HG03175 (cell line): Measurements from ENCODE around the gene ATP4A.

Source experiments
- ATAC-seq: cut with Tn5 transposase; IDR thresholded peaks from one replicate; pipeline ENCODE4 v1.9.1; 2021; ENCODE audit warnings: mild to moderate bottlenecking, moderate library complexity; ENCODE audit not compliant: unreplicated experiment

Gene ATP4A

GRCh38 chr19:35566738-35567137 is 3.3 kb upstream of the ATP4A start:
- ATAC-seq = no peak

DNA sequence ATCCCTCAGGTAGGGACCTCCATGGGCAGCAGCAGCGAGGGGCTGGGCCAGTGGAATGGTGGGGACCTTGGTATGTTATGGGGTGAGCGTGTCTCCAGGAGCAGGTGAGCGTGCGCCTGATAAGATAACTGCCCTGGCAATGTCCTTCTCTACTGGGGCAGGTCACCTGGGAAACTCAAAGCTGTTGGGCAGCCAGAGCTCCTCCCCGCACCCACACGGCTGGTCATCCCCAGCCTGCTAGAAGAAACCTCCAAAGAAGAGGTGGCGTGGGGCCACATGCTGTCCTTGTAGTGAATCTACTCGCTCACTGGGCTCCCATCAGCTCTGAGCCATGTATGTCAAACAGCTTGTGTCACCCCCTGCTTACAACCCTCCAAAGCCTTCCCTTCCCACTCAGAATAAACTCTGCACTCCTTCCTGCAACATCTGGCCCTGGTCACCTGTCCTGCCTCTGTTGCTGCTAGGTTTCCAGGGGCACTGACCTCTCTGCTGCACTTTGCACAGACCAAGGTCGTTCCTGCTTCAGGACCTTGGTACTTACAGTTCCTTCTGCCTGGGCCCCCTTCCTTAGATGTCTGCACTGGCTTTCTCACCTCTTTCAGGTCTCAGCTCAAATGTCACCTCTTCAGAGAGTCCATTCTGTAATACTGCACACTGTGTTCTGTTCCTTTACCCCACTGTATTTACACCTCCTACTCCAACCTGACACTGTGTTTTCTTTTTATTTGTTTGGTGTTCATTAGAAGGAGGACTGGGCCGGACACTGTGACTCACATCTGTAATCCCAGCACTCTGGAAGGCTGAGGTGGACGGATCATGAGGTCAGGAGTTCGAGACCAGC is 1.8 kb upstream of the ATP4A start:
- no peak for ATAC-seq

GRCh38 chr19:35562776-35563175 is 682 bp downstream of the ATP4A start:
- no peak for ATAC-seq

GRCh38 chr19:35562336-35562735 is 1.1 kb downstream of the ATP4A start:
- no peak for ATAC-seq

- no peak for ATAC-seq
Observed at GRCh38 chr19:35561436-35561835, 2.0 kb downstream of the ATP4A start.

GRCh38 chr19:35560677-35561076 is 2.8 kb downstream of the ATP4A start:
- no peak for ATAC-seq

- no peak for ATAC-seq
Observed at GRCh38 chr19:35560271-35560670, 3.2 kb downstream of the ATP4A start.

- no peak for ATAC-seq
Observed at GRCh38 chr19:35559781-35560180, 3.7 kb downstream of the ATP4A start.

DNA sequence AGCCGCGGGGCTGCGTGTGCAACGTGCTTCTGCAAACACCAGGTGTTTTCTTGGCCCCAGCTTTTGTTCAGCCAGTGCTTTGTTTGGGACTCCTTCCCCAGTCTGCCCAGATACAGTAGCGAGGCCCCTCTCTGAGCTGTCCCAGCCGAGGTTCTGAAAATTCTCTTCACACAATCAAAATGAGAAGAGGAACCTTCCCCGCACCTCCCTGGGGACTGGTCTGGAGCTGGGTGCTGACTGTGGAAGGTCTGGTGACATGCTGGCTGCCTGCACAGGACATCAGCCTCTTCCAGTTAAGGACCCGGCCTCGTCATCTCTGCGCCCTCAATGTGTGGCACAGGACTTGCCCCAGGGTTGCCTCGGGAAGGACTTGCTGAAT is 4.2 kb downstream of the ATP4A start:
- peak; percentile 77 for ATAC-seq

DNA sequence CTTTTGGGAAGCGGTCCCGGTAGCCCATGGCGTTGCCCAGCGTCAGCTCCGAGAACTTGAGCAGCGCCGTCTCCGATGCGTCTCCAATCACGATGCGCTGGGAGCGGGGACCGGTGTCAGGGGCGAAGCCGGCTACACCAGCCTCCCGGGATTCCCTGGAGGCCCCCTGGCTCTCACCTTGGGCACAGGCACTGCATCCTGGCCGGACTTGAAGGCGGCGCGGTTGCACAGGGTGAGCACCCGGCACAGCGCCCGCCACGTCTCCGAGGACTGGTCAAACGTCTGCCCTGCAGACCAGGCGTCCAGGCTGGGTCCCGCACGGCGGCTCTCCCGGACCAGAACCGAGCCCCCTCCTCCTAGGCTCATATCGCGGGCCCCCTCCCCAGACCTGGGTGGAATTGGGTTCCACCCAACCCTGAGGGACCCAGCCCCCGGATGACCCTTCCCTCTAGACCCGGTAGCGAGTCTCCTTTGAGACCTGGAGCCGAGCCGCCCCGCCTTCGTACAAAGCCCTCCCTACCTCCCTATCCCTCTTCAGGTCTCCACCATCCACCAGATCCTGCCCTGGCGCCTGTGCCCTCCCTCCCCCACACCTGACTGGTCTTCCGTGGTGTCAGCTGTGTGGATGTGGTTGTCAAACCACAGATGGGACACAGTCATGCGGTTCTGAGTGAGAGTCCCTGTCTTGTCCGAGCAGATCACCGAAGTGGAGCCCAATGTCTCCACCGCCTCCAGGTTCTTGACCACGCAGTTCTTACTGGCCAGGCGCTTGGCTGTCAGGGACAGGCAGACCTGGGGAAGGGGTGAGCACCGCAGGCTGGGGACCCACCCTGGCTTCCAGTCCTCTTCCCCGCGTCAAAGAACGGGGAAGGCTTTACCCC is 4.8 kb downstream of the ATP4A start:
- no peak for ATAC-seq

DNA sequence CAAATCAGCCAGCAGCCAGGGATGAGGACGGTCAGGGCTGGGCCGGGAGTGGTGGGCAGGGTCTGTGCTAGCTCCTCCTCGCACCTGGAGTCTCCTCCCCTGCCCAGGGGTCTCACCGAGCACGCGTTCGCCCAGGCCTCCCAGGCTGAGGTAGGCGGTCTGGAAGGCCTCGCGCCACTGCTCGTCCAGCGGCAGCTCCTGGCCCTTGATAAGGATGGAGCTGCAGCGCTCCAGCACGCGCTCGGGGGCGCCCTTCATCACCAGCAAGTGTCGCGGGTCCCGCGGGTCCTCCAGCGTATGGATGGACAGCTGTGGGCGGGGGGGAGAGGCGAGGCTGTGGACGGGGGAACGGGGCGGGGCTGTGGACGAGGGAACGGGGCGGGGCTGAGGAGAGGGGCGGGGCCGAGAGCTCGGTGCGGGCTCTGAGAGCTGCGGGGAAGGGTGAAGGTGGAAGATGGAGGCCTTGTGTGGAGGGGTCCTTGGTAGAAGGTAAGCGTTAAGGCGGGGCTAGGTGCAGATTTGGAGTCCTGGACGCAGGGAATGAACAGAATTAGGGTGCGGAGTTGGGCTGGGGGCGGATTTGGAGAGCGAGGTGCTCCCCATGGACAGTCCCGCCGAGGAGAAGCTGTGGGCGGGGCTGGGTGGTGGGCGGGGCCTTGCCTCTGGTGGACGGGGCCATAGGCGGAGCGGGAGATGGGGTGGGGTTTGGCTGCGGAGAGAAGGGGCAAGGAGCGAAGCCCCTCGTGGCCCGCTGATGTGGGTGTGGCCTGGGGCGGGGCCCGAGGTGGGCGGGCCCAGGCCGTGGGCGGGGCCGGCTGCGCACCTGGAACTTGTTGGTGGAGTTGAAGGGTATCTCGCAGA is 5.7 kb downstream of the ATP4A start:
- ATAC-seq = no peak

- no peak for ATAC-seq
Observed at GRCh38 chr19:35556846-35557538, 6.5 kb downstream of the ATP4A start.

- ATAC-seq = no peak
Observed at GRCh38 chr19:35556025-35556590, 7.3 kb downstream of the ATP4A start.

DNA sequence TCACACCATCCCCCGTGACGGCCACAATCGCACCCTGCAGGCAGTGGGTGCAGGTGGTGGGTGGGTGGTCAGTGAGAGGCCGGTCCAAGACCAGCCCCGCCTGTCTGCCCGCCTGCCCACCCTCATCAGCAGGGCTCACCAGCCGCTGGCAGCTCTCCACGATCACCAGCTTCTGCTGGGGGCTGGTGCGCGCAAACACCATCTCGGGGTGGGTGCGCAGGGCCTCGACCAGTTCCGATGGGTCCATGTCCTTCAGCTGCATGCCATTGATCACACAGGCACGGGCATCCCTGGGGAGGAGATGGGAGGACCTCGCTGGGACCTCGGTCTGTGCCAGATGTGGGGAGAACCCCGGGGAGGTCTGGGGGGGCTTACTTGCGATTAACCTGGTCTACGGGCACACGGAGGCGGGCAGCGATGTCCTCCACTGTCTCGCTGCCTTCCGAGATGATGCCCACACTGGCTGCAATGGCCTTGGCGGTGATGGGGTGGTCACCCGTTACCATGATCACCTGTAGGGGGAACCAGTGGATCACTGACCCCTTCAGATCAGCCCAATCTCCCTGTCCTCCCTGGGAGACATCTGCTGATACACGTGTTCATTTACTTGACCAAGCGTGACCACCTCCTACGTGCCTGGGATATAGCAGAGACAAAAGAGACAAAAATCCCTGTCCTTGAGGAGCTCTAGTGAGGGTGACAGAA is 8.0 kb downstream of the ATP4A start:
- no peak for ATAC-seq

GRCh38 chr19:35554076-35554475 is 9.4 kb downstream of the ATP4A start:
- no peak for ATAC-seq

GRCh38 chr19:35553385-35554000 is 10.0 kb downstream of the ATP4A start:
- ATAC-seq = no peak

DNA sequence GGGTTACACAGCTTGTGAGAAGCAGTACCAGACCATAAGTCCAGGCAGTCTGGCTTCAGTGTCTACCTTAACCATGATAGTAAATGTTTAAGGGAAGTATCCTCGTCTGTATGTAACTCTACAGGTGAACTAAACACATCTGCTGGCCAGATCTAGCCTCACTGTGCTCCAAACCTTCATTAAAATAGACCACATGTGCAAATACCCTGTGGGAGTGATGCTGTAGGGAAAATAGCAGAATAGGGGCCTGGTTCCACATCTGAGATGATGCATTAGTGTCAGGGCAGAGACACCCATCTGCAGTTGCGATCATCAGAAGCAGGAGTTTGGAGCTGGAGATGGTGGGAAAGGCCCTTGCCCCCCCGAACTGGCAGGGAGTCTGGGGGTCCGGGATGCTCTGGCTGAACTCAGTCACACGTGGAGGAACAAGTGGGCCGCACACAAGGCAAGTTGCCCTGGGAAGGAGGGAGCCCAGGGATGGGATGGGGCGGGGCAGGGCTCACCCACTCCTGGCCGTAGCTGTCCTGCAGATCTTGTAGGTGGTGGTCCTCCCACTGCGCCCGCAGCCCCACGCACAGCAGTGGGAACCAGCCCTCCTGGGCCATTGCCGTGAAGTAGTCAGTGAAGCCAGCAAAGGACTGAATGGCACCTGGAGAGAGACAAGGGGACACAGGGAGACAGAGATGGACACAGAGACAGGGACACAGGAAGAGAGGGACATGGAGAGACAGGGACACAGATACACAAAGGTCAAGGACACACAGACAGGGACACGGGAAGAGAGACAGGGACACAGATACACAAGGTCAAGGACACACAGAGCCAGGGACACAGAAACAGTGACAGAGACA is 10.7 kb downstream of the ATP4A start:
- no peak for ATAC-seq

DNA sequence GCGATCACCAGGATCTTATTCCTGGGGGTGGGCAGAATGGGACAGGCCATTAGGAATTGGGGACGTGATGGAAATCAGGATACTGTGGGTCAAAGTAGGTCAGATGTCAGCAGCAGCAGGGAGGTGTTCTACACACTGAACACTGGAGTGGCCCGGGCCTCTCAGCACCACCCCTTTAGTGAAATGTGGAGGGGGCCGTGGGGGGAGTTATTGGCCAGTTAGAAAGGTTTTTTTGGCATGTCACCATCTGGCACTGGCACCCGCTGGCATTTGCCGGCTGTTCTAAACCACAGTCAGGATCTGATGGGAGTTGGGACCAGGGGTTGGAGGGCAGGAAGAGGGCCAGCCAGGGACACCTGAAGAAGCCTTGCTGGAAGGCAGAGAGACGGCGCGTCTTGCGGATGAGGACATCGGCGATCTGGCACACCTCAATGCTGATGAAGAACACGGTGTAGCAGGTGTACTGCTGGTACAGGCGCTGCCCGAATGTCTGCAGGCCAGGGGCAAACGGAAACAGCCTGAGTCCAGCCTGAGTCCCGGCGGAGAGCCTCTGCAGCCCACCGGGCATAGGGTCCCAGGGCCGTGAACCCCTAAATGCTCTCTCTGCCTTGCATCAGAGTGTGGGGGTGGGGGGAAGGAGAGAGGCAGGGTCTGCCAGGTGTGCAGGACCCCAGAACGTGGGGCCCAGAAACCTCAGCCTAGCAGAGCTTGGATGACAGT is 12.2 kb downstream of the ATP4A start:
- no peak for ATAC-seq
